ENCODE measurements around the gene IKZF4.
"Not testable (repeated sequence)": the region's sequence is repeated elsewhere in the genome, so short reads cannot be mapped to it uniquely, and the experiment has no call there.

The IKZF4 gene

DNA sequence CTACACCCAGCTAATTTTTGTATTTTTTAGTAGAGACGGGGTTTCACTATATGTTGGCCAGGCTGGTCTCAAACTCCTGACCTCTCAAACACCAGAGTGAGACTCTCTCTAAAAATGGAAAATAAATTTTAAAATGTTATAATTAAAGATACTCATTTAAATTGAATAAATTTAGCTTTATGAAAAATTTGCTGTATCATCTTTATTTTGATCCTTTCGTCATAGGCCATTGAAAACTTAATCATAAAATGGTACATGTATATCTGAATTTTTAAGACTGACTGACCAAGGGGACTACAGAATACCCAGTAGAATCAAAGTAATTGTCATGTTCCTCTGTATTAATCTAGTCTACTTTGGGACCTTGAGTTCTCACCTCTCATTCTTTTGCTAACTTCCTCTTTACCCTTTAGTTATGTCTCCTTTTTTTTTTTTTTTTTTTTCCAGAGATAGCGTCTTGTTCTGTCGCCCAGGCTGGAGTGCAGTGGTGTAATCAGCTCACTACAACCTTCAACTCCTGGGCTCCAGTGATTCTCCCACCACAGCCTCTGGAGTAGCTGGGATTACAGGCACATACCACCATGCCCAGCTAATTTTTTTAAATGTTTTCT lies 37.5 kb upstream of the IKZF4 start:
- Histone ChIP-seq H3K4me3 (ENCODE audit: low read length) (no peak overlapping the region), H3K27ac (ENCODE audit: low read length) (no peak overlapping the region), H3K9ac (ENCODE audit: low read depth, low read length) (no peak overlapping the region), H3K27me3 (ENCODE audit: insufficient read depth, low read length) (no peaks in the 10 kb centered on the region), H3K36me3 (ENCODE audit: insufficient read depth, low read depth, low read length) (peaks cover 55% of the 10 kb centered on the region), H3K4me1 (ENCODE audit: insufficient read depth, low read length) (no peaks in the 10 kb centered on the region), H3K9me3 (ENCODE audit: insufficient read depth, low read depth, low read length) (no peaks in the 10 kb centered on the region)

DNA sequence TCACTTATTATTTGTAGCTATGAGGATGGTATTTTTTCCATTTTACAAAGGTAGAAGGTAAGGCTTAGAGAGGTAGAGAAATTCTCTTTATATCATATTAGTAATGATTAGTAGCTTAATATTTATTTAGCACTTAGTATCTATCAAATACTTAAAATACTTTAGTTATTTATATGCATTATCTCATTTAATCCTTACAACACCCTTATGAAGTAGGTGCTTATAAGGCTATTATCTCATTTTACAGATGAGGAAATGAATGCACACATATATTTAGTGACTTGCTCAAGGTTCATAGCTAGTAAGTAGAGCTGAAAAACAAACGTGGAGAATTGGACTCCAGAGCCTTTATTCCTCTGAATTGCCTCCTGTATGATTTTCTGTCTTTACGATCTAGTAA lies 36.0 kb upstream of the IKZF4 start:
- Histone ChIP-seq H3K9ac (ENCODE audit: low read depth, low read length) (no peak overlapping the region), H3K36me3 (ENCODE audit: insufficient read depth, low read depth, low read length) (peaks cover 59% of the 10 kb centered on the region), H3K27ac (ENCODE audit: low read length) (no peak overlapping the region), H3K9me3 (ENCODE audit: insufficient read depth, low read depth, low read length) (no peaks in the 10 kb centered on the region), H3K4me1 (ENCODE audit: insufficient read depth, low read length) (no peaks in the 10 kb centered on the region), H3K27me3 (ENCODE audit: insufficient read depth, low read length) (no peaks in the 10 kb centered on the region), H3K4me3 (ENCODE audit: low read length) (no peak overlapping the region)

DNA sequence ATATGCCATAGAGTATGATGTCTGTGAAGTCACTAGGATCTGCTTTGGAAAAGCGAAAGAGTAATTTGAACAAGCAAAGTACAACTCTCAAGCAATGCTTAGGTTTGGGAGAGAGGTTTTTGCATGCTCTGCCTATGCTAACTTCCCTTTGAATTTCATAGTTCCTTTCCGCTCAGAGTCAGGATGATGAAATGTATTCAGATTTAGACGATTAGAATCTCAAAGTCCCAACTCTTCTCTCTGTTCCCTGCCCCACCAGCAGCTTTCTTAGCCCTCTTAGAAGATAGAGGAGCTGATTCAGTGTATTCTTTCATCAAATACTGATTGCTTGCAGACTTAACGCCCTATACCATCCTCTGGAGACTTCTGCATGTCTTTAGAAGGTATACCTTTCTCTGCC lies 35.5 kb upstream of the IKZF4 start:
- H3K27ac ChIP-seq (ENCODE audit: low read length), result no peak overlapping the region
- no peaks in the 10 kb centered on the region for H3K9me3 ChIP-seq (ENCODE audit: insufficient read depth, low read depth, low read length)
- H3K36me3 ChIP-seq (ENCODE audit: insufficient read depth, low read depth, low read length), result peaks cover 60% of the 10 kb centered on the region
- no peak overlapping the region for H3K9ac ChIP-seq (ENCODE audit: low read depth, low read length)
- H3K27me3 ChIP-seq (ENCODE audit: insufficient read depth, low read length), result no peaks in the 10 kb centered on the region
- H3K4me3 ChIP-seq (ENCODE audit: low read length), result no peak overlapping the region
- no peaks in the 10 kb centered on the region for H3K4me1 ChIP-seq (ENCODE audit: insufficient read depth, low read length)

DNA sequence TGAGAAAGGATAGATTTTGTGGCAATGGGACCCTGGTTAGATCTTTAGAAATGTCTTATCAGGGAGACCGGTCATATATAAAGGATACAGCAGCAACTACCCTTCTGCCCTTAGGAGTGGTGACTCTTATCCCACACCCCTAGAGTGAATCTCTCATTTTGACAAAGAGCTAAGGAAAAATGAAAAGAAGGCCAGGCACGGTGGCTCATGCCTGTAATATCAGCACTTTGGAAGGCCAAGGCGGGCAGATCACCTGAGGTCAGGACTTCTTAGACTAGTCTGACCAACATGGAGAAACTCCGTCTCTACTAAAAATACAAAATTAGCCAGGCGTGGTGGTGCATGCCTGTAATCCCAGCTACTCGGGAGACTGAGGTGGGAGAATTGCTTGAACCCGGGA lies 34.9 kb upstream of the IKZF4 start:
- H3K4me3 ChIP-seq (ENCODE audit: low read length); H3K9ac ChIP-seq (ENCODE audit: low read depth, low read length); H3K27ac ChIP-seq (ENCODE audit: low read length); H3K4me1 ChIP-seq (ENCODE audit: insufficient read depth, low read length); H3K27me3 ChIP-seq (ENCODE audit: insufficient read depth, low read length); H3K9me3 ChIP-seq (ENCODE audit: insufficient read depth, low read depth, low read length): not testable (repeated sequence)
- H3K36me3 ChIP-seq (ENCODE audit: insufficient read depth, low read depth, low read length), result peaks cover 61% of the 10 kb centered on the region

DNA sequence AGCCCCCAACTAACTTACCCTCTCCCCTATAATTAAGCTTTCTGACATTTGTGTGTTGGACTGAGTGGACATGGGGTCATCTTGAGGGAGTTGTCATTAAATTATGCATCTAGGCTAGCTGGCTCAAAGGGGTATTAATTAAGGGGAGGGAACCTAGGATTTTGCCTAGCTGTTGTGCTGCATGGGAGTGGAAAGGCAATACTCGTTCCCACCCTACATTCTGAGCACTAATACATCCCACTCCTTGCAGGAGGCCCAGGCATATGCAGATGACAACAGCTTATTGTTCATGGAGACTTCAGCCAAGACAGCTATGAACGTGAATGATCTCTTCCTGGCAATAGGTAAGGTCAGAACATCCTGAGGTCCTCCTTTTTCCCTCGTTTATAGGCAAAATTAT lies 29.7 kb upstream of the IKZF4 start:
- H3K36me3 ChIP-seq (ENCODE audit: insufficient read depth, low read depth, low read length), result peaks cover 79% of the 10 kb centered on the region
- no peak overlapping the region for H3K9ac ChIP-seq (ENCODE audit: low read depth, low read length)
- H3K4me1 ChIP-seq (ENCODE audit: insufficient read depth, low read length), result no peaks in the 10 kb centered on the region
- H3K27ac ChIP-seq (ENCODE audit: low read length), result no peak overlapping the region
- H3K9me3 ChIP-seq (ENCODE audit: insufficient read depth, low read depth, low read length), result no peaks in the 10 kb centered on the region
- no peaks in the 10 kb centered on the region for H3K27me3 ChIP-seq (ENCODE audit: insufficient read depth, low read length)
- H3K4me3 ChIP-seq (ENCODE audit: low read length), result no peak overlapping the region

DNA sequence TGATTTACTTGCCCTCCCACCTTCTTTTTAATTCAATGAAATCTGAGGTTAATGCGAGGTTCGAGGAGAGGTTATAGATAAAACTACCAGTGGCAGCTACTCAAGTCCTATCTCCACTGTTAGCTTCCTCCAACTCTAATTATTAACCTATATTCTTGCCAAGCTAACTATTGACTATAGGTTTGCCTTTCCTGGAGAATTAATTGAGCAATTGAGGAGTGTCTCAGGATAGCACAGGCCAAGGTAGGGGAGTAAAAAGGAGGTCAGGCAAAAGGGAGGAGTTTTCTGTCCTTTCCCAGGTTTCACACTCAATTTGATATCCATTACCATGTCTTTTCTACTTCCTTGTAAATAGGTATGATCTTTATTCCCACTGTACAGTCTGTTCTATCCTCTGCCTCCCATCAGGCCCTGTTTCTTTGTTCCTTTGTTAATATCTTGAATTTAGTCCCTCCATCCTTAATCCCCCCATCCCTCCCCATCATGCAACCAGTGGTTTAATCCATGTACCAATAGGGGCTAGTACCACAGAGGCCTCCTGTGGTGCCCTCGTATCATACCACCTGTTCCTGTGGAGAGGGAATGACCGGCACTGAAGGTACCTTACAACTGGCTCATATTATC lies 27.5 kb upstream of the IKZF4 start:
- Histone ChIP-seq H3K4me1 (ENCODE audit: insufficient read depth, low read length) (no peaks in the 10 kb centered on the region), H3K9ac (ENCODE audit: low read depth, low read length) (no peak overlapping the region), H3K36me3 (ENCODE audit: insufficient read depth, low read depth, low read length) (peaks cover 62% of the 10 kb centered on the region), H3K27me3 (ENCODE audit: insufficient read depth, low read length) (no peaks in the 10 kb centered on the region), H3K9me3 (ENCODE audit: insufficient read depth, low read depth, low read length) (no peaks in the 10 kb centered on the region), H3K4me3 (ENCODE audit: low read length) (no peak overlapping the region), H3K27ac (ENCODE audit: low read length) (no peak overlapping the region)

DNA sequence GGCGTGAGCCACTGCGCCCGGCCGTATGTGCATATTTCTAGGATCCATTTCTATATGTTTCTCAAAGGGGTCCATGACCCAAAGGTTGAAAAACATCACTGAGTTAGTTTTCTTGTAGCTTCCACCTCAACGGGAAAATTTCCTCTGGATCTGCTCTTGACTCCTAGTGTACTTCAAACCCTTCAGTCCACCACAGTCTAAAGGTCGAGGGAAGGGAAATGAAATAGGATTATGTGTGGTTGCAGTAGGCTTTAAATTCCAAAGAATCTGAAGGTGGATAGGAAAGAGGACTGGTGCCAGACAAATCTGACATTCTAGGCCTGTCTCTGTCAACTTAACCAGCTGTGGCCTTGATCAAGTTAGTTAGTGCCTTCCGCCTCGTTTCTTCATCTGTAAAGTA lies 25.5 kb upstream of the IKZF4 start:
- Histone ChIP-seq H3K4me1 (ENCODE audit: insufficient read depth, low read length) (no peaks in the 10 kb centered on the region), H3K36me3 (ENCODE audit: insufficient read depth, low read depth, low read length) (peaks cover 49% of the 10 kb centered on the region), H3K4me3 (ENCODE audit: low read length) (no peak overlapping the region), H3K9me3 (ENCODE audit: insufficient read depth, low read depth, low read length) (no peaks in the 10 kb centered on the region), H3K9ac (ENCODE audit: low read depth, low read length) (no peak overlapping the region), H3K27me3 (ENCODE audit: insufficient read depth, low read length) (no peaks in the 10 kb centered on the region), H3K27ac (ENCODE audit: low read length) (no peak overlapping the region)

DNA sequence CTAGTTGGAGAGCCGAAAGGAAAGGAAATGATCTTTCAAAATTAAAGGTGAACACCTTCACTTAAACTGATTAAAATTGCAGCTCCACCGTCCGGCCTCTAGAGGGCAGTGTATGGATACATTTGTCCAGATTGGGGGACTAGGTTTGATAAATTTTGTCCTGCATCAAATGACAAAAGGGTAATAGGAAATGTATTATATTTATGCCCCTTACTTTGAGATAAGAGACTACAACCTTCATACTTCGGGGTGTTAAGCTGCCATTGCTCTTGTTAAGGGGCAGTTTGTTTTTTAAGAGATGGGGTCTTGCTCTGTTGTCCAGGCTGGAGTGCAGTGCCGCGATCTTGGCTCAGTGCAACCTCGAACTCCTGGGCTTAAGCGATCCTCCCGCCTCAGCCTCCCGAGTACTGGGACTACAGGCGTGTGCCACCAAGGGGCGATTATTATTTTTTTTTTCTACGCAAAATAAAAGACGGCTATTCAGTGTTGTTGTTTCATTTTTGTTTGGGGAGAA lies 24.6 kb upstream of the IKZF4 start:
- H3K27ac ChIP-seq (ENCODE audit: low read length), result no peak overlapping the region
- peaks cover 40% of the 10 kb centered on the region for H3K36me3 ChIP-seq (ENCODE audit: insufficient read depth, low read depth, low read length)
- peak overlapping the region; percentile 93 for H3K4me3 ChIP-seq (ENCODE audit: low read length)
- H3K9ac ChIP-seq (ENCODE audit: low read depth, low read length), result no peak overlapping the region; the same call in 1 of the 2 replicates
- H3K4me1 ChIP-seq (ENCODE audit: insufficient read depth, low read length), result no peaks in the 10 kb centered on the region
- H3K27me3 ChIP-seq (ENCODE audit: insufficient read depth, low read length), result no peaks in the 10 kb centered on the region
- no peaks in the 10 kb centered on the region for H3K9me3 ChIP-seq (ENCODE audit: insufficient read depth, low read depth, low read length)

DNA sequence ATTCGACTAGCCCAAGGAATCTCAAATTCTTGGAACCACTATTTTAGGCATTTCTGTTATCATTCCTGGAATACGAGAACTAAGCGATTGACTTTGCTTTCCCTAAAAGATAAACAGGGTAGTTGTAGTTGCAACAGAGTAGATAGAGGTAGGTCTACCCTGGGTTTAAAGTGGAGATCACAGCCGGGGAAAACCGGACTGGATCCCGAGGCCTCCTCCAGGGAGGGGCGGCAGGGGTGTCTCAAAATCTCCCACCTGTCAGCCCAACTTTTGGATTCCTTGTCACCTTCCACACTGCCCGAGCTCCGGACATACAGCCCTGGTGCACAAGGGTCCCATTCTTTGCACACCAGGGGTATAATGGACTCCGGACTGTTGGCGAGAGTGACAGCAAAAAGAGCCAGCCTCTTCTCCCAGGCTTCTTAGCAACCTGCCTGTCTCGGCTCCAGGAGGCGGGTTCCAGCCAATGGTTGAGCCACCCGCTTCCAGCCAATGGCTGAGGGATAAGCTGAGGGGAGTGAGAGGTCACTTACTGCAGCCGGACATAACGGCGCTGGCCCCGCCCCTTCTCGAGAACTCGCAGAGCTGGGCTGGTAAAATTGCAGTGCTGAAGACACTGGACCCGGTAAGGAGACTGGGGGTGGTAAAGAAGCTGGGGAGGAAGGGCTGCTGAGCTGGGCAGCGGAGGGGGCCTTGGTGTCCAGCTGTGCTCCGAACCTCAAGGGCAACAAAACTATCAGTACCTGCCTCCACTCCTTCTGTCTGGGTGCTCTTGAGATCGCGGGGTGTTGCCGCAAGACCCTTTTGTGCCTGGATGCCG lies 23.9 kb upstream of the IKZF4 start, which contains the start of gene SUOX:
Gene SUOX (plus strand): TSS at position 562 of the 820 bp plus-strand sequence. CDS start 4,946 bp downstream, outside the sequence.
- H3K9me3 ChIP-seq (ENCODE audit: insufficient read depth, low read depth, low read length), result no peaks in the 10 kb centered on the region
- peak within 1 kb of the TSS; percentile 86 for H3K9ac ChIP-seq (ENCODE audit: low read depth, low read length)
- H3K27me3 ChIP-seq (ENCODE audit: insufficient read depth, low read length), result no peaks in the 10 kb centered on the region
- peaks cover 34% of the 10 kb centered on the region for H3K36me3 ChIP-seq (ENCODE audit: insufficient read depth, low read depth, low read length)
- no peak within 1 kb of the TSS for H3K27ac ChIP-seq (ENCODE audit: low read length)
- no peaks in the 10 kb centered on the region for H3K4me1 ChIP-seq (ENCODE audit: insufficient read depth, low read length)
- peak within 1 kb of the TSS; percentile 93 for H3K4me3 ChIP-seq (ENCODE audit: low read length)

DNA sequence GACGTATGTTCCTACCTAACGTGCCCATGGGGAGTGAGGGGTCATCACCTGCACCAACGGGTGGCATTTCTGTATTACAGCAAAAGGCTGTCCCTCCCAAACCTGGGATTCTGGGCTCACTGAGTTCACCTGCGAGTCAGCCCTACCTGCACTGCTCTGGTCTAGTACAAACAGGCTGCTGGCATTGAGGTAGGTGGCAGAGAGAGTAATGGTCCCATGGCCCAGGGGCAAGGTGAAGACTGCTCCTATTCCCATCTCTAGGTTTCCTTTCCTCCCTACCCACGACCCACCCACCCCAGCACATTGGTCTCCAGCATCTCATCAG lies 23.3 kb upstream of the IKZF4 start:
- H3K9me3 ChIP-seq (ENCODE audit: insufficient read depth, low read depth, low read length), result no peaks in the 10 kb centered on the region
- no peaks in the 10 kb centered on the region for H3K27me3 ChIP-seq (ENCODE audit: insufficient read depth, low read length)
- H3K27ac ChIP-seq (ENCODE audit: low read length), result no peak overlapping the region
- peak overlapping the region; percentile 86 for H3K9ac ChIP-seq (ENCODE audit: low read depth, low read length)
- H3K4me1 ChIP-seq (ENCODE audit: insufficient read depth, low read length), result no peaks in the 10 kb centered on the region
- peak overlapping the region; percentile 93 for H3K4me3 ChIP-seq (ENCODE audit: low read length)
- peaks cover 34% of the 10 kb centered on the region for H3K36me3 ChIP-seq (ENCODE audit: insufficient read depth, low read depth, low read length)

DNA sequence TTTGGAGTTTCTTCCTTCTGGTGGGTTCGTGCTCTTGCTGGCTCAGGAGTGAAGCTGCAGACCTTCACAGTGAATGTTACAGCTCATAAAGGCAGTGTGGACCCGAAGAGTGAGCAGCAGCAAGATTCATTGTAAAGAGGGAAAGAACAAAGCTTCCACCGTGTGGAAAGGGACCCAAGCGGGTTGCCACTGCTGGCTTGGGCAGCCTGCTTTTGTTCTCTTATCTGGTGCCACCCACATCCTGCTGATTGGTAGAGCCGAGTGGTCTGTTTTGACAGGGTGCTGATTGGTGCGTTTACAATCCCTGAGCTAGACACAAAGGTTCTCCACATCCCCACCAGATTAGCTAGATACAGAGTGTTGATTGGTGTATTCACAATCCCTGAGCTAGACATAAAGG lies 21.3 kb upstream of the IKZF4 start:
- H3K36me3 ChIP-seq (ENCODE audit: insufficient read depth, low read depth, low read length), result peaks cover 32% of the 10 kb centered on the region
- not testable (repeated sequence) for H3K9me3 ChIP-seq (ENCODE audit: insufficient read depth, low read depth, low read length); H3K27ac ChIP-seq (ENCODE audit: low read length); H3K9ac ChIP-seq (ENCODE audit: low read depth, low read length); H3K4me3 ChIP-seq (ENCODE audit: low read length); H3K27me3 ChIP-seq (ENCODE audit: insufficient read depth, low read length); H3K4me1 ChIP-seq (ENCODE audit: insufficient read depth, low read length)

Measured in iPS-20b (cell line).